Hematopoietic multipotent progenitor cell treated with erythropoietin and hydrocortisone succinate and interleukin-3 and kit ligand, for 6 days (in vitro differentiated cells): ENCODE data around the gene ITGB4.
"Not testable (repeated sequence)": the region's sequence is repeated elsewhere in the genome, so short reads cannot be mapped to it uniquely, and the experiment has no call there.

Source experiments
- DNase-seq: peaks from one replicate; pipeline ENCODE4 v3.0.0-alpha.2; 2015

Gene ITGB4

DNA sequence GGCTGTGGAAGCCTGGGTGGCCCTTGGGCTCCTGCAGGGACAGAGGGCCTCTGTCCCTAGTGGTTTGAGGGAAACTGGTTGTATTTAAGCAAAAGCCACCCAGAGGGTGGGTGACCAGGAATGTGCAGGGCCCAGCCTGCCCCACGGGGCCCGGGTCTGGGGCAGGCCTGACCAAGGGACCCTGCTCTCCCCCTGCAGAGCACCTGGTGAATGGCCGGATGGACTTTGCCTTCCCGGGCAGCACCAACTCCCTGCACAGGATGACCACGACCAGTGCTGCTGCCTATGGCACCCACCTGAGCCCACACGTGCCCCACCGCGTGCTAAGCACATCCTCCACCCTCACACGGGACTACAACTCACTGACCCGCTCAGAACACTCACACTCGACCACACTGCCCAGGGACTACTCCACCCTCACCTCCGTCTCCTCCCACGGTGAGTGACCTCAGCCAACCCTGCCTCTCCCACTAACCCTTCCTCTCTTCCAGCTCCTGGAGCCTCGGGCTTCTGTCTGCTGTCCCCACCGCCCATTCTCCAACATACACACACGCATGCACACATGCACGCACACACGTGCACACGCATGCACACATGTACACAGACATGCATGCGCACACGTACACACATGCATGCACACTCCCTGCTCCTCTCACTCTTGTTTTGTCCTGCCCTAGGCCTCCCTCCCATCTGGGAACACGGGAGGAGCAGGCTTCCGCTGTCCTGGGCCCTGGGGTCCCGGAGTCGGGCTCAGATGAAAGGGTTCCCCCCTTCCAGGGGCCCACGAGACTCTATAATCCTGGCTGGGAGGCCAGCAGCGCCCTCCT lies 33.3 kb downstream of the ITGB4 start:
- DNase-seq = no peak

DNA sequence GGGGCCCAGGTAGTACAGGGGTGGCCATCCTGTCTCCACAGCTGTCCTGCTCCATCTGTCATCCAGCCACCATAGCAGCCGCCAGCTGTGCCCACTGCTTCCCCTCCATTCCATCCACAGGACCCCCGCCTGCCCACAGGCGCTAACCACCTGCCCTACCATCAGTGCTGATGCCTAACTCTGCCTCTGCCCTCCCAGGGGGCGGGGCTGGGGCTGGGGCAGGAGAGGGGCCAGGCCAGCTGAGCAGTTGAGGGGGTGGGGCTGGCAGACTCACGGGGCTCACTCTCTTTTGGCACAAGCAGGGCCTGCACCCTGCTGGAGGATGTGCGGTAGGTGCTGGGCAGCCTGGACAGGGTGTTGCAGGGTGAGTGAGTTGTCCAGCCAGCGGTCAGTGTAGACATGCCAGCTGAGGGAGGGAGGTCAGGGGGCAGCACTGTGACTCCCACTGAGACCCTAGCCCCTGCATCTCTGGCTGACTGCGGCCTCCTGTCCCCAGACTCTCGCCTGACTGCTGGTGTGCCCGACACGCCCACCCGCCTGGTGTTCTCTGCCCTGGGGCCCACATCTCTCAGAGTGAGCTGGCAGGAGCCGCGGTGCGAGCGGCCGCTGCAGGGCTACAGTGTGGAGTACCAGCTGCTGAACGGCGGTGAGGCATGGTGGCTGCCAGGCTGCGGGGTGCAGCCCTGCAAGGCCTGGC lies 34.1 kb downstream of the ITGB4 start:
- DNase-seq = no peak

DNA sequence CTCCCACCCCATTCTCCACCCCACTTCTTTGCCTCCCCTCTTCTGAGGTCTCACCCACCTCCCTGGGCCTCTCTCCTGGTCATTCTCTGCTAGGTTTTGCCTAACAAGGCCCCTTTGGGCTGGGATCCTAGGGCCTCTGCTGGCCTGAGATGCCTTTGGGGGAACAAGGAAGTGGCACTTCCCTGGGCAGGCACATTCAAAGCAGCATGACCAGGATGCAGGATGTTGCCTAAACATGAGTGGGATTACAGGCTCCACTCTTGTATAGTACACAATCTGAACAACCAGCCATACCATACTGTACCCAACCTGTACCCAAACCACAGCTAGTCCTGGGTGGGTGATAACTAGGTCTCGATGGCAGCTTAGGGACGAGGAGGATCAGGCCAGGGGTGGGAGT lies 34.7 kb downstream of the ITGB4 start:
- DNase-seq = no peak

DNA sequence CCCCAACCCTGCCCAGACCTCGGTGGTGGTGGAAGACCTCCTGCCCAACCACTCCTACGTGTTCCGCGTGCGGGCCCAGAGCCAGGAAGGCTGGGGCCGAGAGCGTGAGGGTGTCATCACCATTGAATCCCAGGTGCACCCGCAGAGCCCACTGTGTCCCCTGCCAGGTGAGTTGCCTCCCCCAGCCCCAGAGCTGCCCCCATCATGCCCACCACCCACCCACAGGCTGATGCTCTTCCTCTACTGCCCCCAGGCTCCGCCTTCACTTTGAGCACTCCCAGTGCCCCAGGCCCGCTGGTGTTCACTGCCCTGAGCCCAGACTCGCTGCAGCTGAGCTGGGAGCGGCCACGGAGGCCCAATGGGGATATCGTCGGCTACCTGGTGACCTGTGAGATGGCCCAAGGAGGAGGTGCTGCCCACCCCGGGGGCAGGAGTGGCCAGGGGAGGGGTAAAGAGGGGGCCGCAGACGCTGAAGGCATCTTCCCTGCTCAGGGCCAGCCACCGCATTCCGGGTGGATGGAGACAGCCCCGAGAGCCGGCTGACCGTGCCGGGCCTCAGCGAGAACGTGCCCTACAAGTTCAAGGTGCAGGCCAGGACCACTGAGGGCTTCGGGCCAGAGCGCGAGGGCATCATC lies 35.3 kb downstream of the ITGB4 start:
- no peak for DNase-seq

DNA sequence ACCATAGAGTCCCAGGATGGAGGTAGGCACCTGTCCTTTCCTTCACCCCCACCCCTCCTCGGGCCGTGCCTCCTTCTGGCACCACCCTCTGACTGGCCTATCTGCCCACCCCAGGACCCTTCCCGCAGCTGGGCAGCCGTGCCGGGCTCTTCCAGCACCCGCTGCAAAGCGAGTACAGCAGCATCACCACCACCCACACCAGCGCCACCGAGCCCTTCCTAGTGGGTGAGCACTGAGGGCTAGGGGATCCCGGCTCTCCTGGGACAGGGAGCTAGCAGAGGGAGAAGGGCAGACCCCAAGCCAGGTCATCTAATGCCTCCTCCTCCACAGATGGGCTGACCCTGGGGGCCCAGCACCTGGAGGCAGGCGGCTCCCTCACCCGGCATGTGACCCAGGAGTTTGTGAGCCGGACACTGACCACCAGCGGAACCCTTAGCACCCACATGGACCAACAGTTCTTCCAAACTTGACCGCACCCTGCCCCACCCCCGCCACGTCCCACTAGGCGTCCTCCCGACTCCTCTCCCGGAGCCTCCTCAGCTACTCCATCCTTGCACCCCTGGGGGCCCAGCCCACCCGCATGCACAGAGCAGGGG lies 35.9 kb downstream of the ITGB4 start:
- no peak for DNase-seq

DNA sequence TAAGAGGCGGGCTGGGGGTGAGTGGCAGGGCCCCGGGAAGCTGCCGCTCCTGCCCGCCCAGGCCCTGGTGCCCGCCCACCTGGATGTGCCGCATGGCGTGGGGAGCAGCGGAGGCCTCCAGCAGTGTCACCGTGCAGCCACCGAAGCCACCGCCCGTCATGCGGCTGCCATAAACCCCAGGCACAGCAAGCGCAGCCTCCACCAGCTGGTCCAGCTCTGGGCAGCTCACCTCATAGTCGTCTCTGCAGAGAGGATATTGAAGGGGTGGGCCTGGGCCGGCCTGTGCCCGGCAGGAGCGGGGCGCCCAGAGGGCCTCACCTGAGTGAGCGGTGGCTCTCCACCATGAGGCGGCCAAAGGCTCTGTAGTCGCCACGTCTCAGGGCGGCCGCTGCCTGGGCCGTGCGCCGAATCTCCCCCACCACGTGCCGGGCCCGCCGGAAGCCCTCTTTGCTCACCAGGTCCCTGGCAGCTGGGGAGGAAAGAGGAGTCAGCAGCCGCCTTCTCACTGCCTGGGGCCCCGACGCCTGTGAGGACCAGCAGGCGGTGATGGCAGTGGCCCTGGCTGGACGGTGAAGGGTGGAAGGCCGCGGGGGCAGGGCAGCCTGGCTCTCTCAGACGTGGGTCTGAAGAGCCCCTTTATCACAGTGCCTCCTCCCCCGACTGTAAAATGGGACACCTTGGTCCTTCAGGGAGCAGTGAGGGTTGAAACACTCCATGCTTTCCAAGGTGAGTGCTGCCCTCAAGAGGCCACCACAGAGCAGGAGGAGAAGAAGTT lies 37.1 kb downstream of the ITGB4 start:
- peak; percentile 59 for DNase-seq

DNA sequence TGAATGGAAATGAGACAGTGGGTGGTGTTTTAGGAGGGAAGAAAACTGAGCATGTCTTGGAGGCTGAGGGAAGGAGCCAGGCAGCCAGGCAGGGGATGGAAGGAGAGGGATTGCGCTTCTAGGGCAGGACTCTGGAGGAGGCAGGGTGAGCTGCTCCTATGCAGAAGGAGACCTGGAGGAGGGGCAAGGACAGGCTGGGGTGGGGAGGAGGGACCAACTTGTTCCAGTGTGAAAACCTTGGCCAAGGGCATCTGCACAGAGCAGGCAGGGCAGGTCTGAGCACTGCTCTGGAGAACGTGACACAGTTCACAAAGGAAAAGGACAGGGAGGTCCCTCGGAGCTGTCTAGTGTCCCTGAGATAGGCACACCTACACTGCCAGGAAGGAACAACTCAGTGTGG lies 38.2 kb downstream of the ITGB4 start:
- no peak for DNase-seq

DNA sequence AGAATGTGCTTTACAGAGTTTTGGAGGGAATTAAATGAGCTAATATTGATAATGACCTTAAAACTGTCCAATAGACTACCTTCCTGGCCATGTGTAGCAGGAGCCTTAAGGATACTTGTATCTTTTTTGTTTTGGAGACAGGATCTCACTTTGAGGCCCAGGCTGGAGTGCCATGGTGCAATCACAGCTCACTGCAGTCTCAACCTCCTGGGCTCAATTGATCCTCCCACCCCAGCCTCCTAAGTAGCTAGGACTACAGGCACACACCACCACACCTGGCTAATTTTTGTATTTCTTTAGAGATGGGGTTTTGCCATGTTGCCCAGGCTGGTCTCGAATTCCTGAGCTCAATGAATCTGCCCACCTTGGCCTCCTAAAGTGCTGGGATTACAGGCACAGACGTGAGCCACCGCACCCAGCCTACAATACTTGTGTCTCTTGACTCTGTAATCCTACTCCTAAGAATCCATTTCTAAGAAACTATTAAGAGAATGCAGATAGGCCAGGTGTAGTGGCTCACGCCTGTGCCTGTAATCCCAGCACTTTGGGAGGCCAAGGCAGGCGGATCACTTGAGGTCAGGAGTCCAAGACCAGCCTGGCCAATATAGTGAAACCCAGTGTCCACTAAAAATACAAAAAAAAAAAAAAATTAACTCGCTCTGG lies 38.9 kb downstream of the ITGB4 start:
- not testable (repeated sequence) for DNase-seq

DNA sequence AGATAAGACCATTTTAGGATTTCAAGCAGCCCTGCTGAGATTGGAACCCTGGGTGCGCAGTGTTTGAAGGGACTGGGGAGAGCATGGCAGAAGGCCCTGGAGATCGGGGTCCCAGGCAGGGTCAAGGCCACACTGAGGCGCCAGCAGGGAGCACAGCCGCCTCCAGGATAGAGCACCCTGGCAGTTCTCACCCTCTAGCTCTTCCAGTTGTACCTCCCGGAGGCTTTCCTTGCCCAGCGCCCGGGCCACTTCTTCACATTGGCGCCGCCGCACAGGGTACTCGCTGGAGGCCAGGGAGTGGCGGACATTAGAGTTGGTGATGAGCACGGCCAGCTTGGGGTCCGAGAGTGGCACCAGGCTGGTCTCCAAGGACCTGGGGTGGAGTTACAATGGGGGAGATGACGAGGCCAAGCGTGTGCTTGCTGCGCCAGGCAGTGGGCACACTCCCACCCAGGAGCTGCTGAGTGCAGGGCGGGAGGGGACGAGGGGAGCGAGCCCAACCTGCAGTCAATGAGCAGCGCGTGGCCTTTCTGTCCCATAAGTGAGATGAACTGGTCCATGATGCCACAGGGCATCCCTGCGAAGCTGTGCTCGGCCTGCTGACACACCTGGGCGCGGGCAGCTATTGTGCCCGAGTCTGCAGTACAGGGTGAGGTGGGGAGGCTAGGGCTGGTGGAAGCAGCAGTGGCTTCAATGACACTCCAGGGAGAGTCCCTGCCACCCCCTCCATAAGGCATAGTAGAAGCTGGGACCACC lies 41.4 kb downstream of the ITGB4 start:
- DNase-seq = no peak

DNA sequence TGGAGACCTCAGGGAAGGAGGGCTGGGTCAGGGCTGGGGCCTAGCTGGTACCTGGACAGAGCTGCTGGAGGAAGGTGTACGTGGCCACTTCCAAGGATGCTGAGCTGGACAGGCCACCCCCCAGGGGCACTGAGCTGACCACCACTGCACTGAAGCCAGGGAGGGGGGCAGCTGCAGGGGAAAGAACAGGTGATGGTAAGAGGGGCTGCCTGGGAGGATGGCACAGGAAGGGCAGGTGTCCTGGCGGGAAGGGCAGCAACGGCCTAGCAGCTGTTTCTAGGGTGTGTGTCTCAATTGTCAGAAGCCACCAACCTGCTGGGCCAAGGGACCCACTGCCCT lies 42.0 kb downstream of the ITGB4 start:
- DNase-seq = no peak

DNA sequence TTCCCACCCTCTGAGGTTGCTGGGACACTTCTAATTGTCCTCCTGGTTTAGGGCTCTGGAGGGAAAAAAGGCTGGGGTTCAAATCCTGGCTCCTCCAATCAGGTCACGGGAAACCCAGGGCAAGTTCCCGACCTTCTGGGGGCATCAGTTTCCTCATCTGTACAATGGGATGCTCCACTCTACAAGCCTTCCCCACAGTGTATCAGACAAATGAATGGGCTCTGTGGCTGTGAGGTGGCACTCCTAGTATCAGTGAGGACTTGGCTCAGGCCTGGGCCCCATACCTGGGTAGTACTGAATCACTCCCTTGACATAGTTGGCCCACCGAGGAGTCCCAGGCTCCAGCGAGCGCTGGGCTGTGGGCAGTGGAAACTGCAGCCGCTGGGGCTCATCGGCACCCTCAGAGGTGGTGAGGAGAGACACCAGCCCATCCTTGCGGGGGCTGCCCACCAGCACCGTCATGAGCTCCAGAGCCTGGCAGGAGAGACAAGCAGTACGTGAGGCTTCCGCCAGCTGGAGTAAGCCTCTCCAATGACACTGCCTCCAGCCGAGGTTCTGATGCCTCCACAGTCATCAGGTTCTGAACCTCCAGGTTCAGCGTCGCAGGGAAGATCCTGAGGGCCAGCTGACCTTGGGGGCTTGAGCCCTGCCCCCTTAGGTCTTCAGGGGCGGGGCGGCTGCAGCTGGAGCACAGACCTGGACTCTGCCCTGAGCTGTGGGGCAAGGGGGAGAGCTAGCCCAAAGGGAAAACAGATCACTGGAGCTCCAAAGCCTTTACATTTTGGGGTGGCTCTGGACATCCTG lies 42.6 kb downstream of the ITGB4 start:
- no peak for DNase-seq

DNA sequence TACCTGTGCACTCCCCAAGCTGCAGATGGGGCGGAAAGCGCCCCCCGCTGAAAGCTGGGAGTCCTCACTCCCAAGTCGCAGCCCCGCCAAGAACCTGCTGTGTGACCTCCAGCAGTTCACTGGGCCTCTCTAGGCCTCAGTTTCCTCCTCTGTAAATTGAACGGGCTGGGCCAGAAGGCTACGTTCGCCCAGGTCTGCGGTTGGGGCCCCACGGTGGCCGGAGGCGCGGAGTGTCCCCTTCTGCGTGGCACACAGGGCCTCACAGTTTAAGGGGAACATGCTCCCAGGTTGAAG lies 43.1 kb downstream of the ITGB4 start:
- no peak for DNase-seq

DNA sequence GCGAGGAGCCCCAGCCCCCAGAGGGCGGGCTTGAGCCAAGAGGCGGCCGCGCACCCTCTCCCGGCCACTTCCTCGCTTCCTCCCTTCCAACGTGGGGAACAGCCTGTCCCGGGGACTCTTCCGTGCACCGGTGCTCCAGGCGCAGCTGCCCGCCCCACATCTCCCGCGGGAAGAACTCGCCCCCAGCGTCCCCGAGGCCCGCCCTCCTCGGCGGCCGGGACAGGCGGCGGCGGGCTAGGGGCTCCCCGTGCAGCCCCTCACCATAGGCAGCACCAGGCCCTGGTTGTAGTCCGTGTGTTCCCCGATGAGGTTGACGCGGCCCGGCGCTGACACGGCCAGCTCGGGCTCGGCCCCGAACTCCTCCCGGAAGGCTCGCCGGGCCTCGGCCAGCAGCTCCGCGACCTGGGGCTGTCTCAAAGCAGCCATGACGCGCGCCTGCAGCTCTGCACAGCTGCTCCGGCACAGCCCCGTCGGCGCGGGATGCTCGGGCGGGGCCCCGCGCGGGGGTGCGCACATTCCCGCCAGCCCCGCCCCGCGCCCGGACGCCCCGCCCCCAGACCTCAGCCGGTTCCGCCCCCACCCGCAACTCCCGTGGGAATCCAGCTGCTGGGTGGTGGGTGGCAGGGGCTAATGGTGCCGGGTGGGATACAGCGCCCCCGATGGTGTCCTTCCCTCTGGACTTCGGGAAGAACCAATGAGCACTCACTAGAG lies 43.6 kb downstream of the ITGB4 start, which contains the start of gene GALK1:
Gene GALK1 (minus strand): TSS at position 482 of the 711 bp plus-strand sequence. CDS start 56 bp downstream, at position 426.
- peak; percentile 82 for DNase-seq

DNA sequence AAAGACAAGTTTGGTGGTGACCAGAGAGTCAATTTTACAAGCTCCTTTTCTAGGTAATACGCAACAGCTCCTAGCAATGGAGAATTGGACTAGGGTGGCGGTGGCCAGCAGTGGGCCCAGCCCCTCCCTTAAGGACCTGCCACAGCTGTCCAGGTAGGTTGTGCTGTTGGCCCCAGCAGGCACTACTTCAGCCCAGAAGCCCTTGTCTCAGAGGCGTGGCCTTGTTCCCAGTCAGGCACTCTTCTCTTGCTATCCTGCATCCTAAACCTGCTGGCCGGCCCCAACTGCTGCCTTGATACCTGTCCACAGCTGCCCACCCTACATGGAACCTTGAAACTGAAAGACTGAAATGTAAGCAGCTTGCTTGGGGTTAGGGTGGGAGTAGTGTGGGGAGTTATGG lies 44.7 kb downstream of the ITGB4 start:
- no peak for DNase-seq

DNA sequence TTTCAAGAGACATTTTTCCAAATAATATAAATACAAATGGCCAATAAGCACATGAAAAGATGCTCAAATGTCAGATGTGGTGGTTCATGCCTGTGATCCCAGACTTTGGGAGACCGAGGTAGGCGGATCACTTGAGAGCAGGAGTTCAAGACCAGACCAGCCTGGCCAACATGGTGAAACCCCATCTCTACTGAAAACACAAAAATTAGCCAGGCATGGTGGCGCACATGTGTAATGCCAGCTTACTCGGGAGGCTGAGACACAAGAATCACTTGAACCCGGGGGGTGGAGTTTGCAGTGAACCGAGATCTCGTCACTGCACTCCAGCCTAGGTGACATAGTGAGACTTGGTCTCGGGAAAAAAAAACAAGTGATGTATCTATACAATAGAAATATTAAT lies 46.6 kb downstream of the ITGB4 start:
- DNase-seq = no peak

DNA sequence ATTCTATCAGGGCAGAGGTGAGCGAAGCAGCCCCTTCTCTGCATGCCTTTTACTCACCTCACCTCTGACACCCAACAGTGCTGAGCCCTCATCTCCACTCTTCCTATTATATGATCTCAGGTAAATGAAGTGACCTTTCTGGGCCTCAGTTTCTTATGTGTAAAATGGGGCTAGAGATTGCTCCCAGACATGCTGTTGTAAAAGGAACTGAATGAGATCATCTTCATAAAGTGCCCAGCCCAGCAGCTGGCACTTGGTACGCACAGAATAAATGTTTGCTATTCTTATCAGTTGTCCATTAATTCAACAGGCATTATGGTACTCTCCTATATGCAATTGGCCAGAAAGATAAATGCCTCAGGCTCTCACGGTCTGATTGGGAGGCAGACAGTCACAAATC lies 48.3 kb downstream of the ITGB4 start:
- DNase-seq = peak; percentile 72

DNA sequence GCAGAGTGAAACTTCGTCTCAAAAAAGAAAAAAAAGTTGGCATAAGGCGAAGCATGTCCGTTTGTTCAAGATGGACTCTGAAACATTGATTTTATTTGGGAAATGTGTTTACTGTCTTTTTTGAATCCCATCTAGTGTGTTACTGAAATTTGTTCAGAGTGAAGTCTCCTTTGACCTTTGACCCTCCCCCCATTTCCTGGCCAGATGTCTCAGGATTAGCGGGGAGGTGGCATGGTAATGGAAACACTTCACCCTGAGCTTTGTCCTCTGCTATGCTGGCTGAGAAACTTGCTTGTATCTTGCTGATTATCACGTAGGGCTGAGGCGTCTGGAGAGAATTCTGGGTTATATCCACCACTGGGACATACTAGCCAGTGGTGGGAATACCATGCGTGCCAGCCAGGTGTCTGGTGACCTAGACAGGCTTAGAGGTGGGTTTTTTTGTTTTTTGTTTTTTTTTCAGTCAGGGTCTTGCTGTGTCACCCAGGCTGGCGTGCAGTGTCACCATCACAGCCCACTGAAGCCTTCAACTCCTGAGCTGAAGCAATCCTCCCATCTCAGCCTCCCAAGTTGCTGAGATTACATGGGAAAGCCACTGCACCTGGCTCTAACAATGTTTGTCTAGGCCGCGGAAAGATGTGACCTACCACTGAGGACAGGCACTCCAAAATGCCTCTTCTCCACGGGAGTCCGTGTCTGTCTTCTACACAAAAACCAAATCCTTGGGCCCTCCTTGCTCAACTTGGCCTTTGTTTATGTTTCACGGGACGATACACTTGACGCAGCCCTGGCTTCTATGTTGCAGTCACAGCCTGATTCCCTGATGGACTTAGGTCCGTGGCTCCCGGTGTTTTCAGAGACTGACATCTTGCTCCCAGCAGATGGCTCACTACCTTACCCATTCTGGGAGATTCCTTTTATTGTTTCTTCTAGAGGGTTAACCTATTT lies 50.3 kb downstream of the ITGB4 start:
- DNase-seq = no peak

DNA sequence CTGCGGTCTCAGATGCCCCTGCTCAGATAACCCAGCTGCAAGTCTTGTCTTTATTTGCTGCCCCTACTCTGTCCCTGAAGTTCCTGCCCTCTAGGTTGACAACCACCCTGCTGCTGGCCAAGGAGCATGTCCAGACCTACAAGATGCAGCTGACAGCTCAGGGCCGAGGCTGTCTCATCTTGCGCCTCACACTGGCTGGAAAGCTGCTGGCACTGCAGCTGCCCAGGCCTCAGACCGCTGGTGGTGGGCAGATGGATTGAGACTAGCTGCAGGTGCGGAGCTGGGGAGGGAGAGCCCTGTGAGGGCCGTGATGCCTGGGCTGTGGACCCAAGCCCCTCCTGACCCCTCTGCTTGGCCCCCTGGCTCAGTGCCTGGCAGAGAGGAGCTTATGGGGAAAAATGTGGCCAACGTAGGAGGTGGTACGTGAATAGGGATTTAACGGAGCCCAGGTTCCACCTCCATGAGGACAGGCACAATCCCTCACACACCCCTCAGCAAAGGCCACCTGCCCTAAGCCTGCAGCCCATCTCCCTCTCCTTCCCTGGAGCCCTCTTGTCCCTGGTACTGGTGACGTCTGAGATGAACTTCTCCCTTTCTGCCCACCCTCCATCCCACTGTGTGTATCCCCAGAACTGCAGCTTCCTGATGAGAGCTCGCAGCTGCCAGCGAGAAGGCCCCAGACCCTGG lies 52.0 kb downstream of the ITGB4 start:
- no peak for DNase-seq
